ENCODE data around the gene FABP2.

GRCh38 chr4:119290598-119290997 is 31.3 kb downstream of the FABP2 start:
- TF ChIP-seq REST (tag by site-specific recombination; IDR thresholded peaks at IDR 0.05), result no peak
- no peak for TF ChIP-seq ZNF394 (tag by site-specific recombination; IDR thresholded peaks at IDR 0.05; ENCODE audit: borderline replicate concordance)
- TF ChIP-seq ZBTB17 (tag by site-specific recombination; IDR thresholded peaks at IDR 0.05), result no peak
- no peak for TF ChIP-seq CTCF (tag by site-specific recombination; IDR thresholded peaks at IDR 0.05)
- no peak for TF ChIP-seq ZNF133 (tag by site-specific recombination; IDR thresholded peaks at IDR 0.05)
- no peak for TF ChIP-seq KLF1 (tag by site-specific recombination; IDR thresholded peaks at IDR 0.05)
- TF ChIP-seq ZNF341 (tag by site-specific recombination; IDR thresholded peaks at IDR 0.05; ENCODE audit: low read depth), result no peak
- TF ChIP-seq, protein P1, sequence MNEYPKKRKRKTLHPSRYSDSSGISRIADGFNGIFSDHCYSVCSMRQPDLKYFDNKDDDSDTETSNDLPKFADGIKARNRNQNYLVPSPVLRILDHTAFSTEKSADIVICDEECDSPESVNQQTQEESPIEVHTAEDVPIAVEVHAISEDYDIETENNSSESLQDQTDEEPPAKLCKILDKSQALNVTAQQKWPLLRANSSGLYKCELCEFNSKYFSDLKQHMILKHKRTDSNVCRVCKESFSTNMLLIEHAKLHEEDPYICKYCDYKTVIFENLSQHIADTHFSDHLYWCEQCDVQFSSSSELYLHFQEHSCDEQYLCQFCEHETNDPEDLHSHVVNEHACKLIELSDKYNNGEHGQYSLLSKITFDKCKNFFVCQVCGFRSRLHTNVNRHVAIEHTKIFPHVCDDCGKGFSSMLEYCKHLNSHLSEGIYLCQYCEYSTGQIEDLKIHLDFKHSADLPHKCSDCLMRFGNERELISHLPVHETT (tag by site-specific recombination; IDR thresholded peaks at IDR 0.05), result no peak
- TF ChIP-seq ZNF571 (tag by site-specific recombination; IDR thresholded peaks at IDR 0.05), result no peak
- TF ChIP-seq ZBTB7A (tag by site-specific recombination; IDR thresholded peaks at IDR 0.05; ENCODE audit: low read depth), result no peak
- no peak for TF ChIP-seq SP3 (tag by site-specific recombination; IDR thresholded peaks at IDR 0.05)
- no peak for TF ChIP-seq ZNF473 (tag by site-specific recombination; IDR thresholded peaks at IDR 0.05)
